Smooth muscle cell (in vitro differentiated cells): ENCODE results near the gene ENTPD6. TPM values are rescaled to one million over a fixed set of nuclear protein-coding genes. Genes with fewer than 3 reads are reported as not detected.

Experiments used
- DNase-seq: peaks from one replicate; lab custom pipeline; 2025; ENCODE audit not compliant: unreplicated experiment; lab: John Stamatoyannopoulos, UW
- H2AFZ ChIP-seq: fragments of 200-600 bp; sonication (generic); 2 replicates; pipeline ENCODE4 v1.6.0; 2016; ENCODE audit warnings: antibody characterized with exemption, low read depth, mild to moderate bottlenecking
- H3F3A ChIP-seq: fragments of 200-600 bp; sonication (generic); 2 replicates; pipeline ENCODE4 v1.6.0; 2017; ENCODE audit warnings: antibody characterized with exemption, low read depth
- H3K27ac ChIP-seq: fragments of 200-600 bp; sonication (generic); 2 replicates; pipeline ENCODE4 v1.5.1; 2016; ENCODE audit warnings: low read depth, mild to moderate bottlenecking
- H3K27me3 ChIP-seq: fragments of 200-600 bp; sonication (generic); 2 replicates; pipeline ENCODE4 v1.6.1; 2016; ENCODE audit warnings: low read depth, mild to moderate bottlenecking
- H3K36me3 ChIP-seq: fragments of 200-600 bp; sonication (generic); 2 replicates; pipeline ENCODE4 v1.5.1; 2016; ENCODE audit warnings: low read depth
- H3K4me1 ChIP-seq: fragments of 200-600 bp; sonication (generic); 2 replicates; pipeline ENCODE4 v1.5.1; 2016; ENCODE audit warnings: low read depth
- H3K4me2 ChIP-seq: fragments of 200-600 bp; sonication (generic); 2 replicates; pipeline ENCODE4 v1.6.0; 2016; ENCODE audit warnings: mild to moderate bottlenecking
- H3K4me3 ChIP-seq: fragments of 200-600 bp; sonication (generic); 2 replicates; pipeline ENCODE4 v1.5.1; 2016; ENCODE audit warnings: mild to moderate bottlenecking
- H3K79me2 ChIP-seq: fragments of 200-600 bp; sonication (generic); 2 replicates; pipeline ENCODE4 v1.6.0; 2016; ENCODE audit warnings: low read depth, mild to moderate bottlenecking
- H3K9ac ChIP-seq: fragments of 200-600 bp; sonication (generic); 2 replicates; pipeline ENCODE4 v1.6.0; 2016; ENCODE audit warnings: low read depth
- H3K9me3 ChIP-seq: fragments of 200-600 bp; sonication (generic); replicated peaks from 2 replicates; pipeline ENCODE4 v1.5.1; 2016; ENCODE audit warnings: low read depth
- H4K20me1 ChIP-seq: fragments of 200-600 bp; sonication (generic); 2 replicates; pipeline ENCODE4 v1.6.0; 2016; ENCODE audit warnings: low read depth
- WGBS: methylation state at CpG from one replicate; pipeline ENCODE4 v1.1.7; 2016; ENCODE audit warnings: low lambda C conversion rate; 5-methylcytosine and 5-hydroxymethylcytosine counted together
- polyA plus RNA-seq: library from polyadenylated mRNA; unstranded; fragments of >200 nt; fragmentation: Nextera tagmentation; extraction: Ambion mirVana; gene quantifications from 2 replicates; pipeline ENCODE4 v1.2.1, GENCODE V29; 2016
- total RNA-seq: library from RNA; depleted of rRNA; stranded (reverse); fragments of >200 nt; gene quantifications from 2 replicates; pipeline ENCODE4 v1.2.3, GENCODE V29; 2014
- TF ChIP-seq, protein P1 (sequence below): fragments of 200-600 bp; sonication (generic); IDR thresholded peaks from 2 replicates; pipeline ENCODE4 v1.5.1; 2017; ENCODE audit warnings: borderline replicate concordance, mild to moderate bottlenecking, antibody characterized with exemption; ENCODE audit not compliant: insufficient read depth, poor library complexity, severe bottlenecking

Gene ENTPD6
- total and polyA plus RNA-seq, 2 experiments from 2014 or later = 12.6 to 19.9 TPM

DNA sequence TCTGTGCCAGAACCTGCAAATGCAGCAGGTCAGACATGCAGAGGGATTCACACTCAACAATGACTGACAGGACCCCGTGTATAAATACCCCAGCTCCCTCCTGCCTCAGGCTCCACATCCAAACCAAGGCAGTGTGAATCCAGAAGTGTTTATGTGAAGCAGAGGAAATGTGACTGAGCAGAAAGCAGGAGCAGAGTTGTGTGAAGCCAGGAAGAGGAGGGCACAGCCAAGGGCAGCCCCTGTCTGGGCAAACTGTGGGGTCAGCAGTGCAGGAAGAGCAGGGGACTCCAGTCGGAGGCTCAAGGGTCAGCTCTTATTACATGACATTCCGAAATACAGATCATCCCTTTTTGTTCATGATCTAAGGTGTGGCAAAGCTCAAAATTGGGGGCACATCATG, 19.3 kb upstream of the ENTPD6 start:
- no peaks in the 10 kb centered on the region for H3K27me3 ChIP-seq
- 79% methylated on average over 3 of the region's 3 CpGs for WGBS
- no peak for DNase-seq
- TF ChIP-seq, protein P1, sequence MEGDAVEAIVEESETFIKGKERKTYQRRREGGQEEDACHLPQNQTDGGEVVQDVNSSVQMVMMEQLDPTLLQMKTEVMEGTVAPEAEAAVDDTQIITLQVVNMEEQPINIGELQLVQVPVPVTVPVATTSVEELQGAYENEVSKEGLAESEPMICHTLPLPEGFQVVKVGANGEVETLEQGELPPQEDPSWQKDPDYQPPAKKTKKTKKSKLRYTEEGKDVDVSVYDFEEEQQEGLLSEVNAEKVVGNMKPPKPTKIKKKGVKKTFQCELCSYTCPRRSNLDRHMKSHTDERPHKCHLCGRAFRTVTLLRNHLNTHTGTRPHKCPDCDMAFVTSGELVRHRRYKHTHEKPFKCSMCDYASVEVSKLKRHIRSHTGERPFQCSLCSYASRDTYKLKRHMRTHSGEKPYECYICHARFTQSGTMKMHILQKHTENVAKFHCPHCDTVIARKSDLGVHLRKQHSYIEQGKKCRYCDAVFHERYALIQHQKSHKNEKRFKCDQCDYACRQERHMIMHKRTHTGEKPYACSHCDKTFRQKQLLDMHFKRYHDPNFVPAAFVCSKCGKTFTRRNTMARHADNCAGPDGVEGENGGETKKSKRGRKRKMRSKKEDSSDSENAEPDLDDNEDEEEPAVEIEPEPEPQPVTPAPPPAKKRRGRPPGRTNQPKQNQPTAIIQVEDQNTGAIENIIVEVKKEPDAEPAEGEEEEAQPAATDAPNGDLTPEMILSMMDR = no peak
- H3K4me1 ChIP-seq = no peaks in the 10 kb centered on the region
- H3K4me2 ChIP-seq = no peak overlapping the region
- H2AFZ ChIP-seq = no peak overlapping the region
- H3K9me3 ChIP-seq = no peaks in the 10 kb centered on the region
- no peak overlapping the region for H3K27ac ChIP-seq
- no peak overlapping the region for H3K4me3 ChIP-seq
- no peak overlapping the region for H3K9ac ChIP-seq
- no peaks in the 10 kb centered on the region for H3F3A ChIP-seq
- no peaks in the 10 kb centered on the region for H3K79me2 ChIP-seq
- no peaks in the 10 kb centered on the region for H4K20me1 ChIP-seq
- no peaks in the 10 kb centered on the region for H3K36me3 ChIP-seq

DNA sequence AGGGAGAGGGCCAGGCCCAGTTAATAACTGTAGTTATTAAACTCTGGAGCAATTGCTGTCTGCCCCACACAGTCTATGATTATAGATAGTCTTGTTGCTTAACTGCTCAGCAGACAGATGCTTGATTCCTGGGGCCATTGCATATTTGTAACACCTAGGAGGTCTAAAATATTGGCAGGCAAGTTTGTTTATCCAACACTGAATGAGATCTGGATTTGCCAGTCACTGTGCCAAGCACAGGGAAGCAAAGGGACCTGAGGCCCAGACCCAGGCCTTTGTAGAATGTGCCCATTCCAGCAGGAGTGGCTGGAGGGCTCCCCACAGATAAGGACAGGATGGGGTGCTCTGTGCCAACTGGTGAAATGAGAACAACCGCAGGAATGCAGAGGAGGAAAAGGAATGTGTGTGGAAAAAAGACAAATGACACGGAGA, 17.6 kb upstream of the ENTPD6 start:
- Histone ChIP-seq H3K4me1 (no peaks in the 10 kb centered on the region), H3F3A (no peaks in the 10 kb centered on the region), H4K20me1 (no peaks in the 10 kb centered on the region), H3K79me2 (no peaks in the 10 kb centered on the region), H3K27me3 (no peaks in the 10 kb centered on the region), H3K9ac (no peak overlapping the region), H3K4me3 (no peak overlapping the region), H3K36me3 (no peaks in the 10 kb centered on the region), H3K4me2 (no peak overlapping the region), H3K9me3 (no peaks in the 10 kb centered on the region), H2AFZ (no peak overlapping the region), H3K27ac (no peak overlapping the region)
- no peak for DNase-seq
- TF ChIP-seq, protein P1 = no peak
- WGBS = 76% methylated on average over 2 of the region's 2 CpGs

DNA sequence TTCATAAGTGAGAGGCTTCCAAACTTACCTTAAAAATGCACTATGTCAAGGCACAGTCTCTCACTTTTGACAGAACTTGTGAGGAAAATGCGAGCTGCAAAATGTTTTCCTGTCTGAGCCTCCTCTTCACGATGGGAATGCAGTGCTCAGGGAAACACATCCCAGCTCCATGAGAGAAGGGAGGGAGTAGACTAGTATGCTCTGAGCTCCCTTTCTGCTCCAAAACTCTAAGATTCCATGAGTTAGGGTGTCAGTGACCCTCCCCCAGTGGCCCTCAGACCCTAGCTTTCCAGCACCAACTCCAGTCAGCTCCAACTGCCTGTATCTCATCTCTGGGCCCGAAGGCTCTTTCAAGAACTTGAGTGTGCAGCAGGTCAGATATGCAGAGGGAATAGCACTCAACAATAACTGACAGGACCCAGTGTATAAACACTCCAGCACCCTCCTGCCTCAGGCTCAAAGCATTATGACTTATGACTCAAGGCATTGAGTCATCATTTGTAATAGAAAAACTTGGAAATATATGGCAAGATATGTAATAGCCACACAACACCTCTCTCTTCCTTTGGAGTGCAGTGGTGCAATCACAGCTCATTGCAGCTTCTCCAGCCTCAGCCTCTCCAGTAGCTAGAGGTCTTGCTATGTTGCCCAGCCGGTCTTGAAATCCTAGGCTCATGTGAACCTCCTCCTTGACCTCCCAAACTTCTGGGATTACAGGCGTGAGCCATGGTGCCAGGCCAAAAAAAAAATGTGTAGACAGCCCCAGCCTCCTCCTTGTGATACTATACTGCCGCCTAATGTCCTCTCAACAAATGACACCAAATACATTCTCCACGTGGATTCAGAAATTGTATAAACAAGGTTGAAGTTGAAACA, 16.7 kb upstream of the ENTPD6 start:
- Histone ChIP-seq H3K27ac (no peak overlapping the region), H3K4me2 (no peak overlapping the region), H3K9me3 (no peaks in the 10 kb centered on the region), H3K27me3 (no peaks in the 10 kb centered on the region), H4K20me1 (no peaks in the 10 kb centered on the region), H3K9ac (no peak overlapping the region), H2AFZ (no peak overlapping the region), H3K4me3 (no peak overlapping the region), H3K4me1 (no peaks in the 10 kb centered on the region), H3K36me3 (no peaks in the 10 kb centered on the region), H3K79me2 (no peaks in the 10 kb centered on the region), H3F3A (no peaks in the 10 kb centered on the region)
- DNase-seq = no peak
- TF ChIP-seq, protein P1 = peak; percentile 67
- 44% methylated on average over 7 of the region's 7 CpGs for WGBS
